ENCODE measurements around the gene DGKZ. TPM values are rescaled to one million over a fixed set of nuclear protein-coding genes. Genes with fewer than 3 reads are reported as not detected.

Gene DGKZ
- total RNA-seq, 1 experiment from 2014 or later, result 57.9 TPM

GRCh38 chr11:46334211-46334610, 13.1 kb upstream of the DGKZ start:
- intact Hi-C loops (cut with micrococcal nuclease), result no loop called here
- Mint-ChIP-seq H3K9me3 (ENCODE audit: unreplicated experiment) (no peaks in the 10 kb centered on the region), H3K36me3 (ENCODE audit: insufficient read depth, unreplicated experiment) (no peaks in the 10 kb centered on the region), H3K27ac (ENCODE audit: low read depth, unreplicated experiment) (no peak overlapping the region), H3K4me1 (ENCODE audit: insufficient read depth, unreplicated experiment) (peaks cover 35% of the 10 kb centered on the region), H3K27me3 (ENCODE audit: insufficient read depth, unreplicated experiment) (peaks cover 29% of the 10 kb centered on the region), H3K4me3 (ENCODE audit: unreplicated experiment) (no peak overlapping the region)
- TF ChIP-seq CTCF (IDR thresholded peaks at IDR 0.05; ENCODE audit: unreplicated experiment), result no peak
- BruUV-seq (replicated peaks), result no TSS peak
- POLR2A ChIA-PET, result no interaction called here
- no peak for DNase-seq (ENCODE audit: unreplicated experiment)
- CTCF ChIA-PET, result interaction anchor here (1.0 kb wide), 1 partner anchor 18 kb away, joined by 8 read pairs; no protein-coding TSS in a partner anchor

GRCh38 chr11:46335271-46335670, 12.0 kb upstream of the DGKZ start:
- peaks cover 43% of the 10 kb centered on the region for H3K4me1 Mint-ChIP-seq (ENCODE audit: insufficient read depth, unreplicated experiment)
- no peaks in the 10 kb centered on the region for H3K9me3 Mint-ChIP-seq (ENCODE audit: unreplicated experiment)
- ChIA-PET CTCF (interaction anchor here (0.8 to 1.7 kb wide), 2 partner anchors 9 to 20 kb away, joined by 3 to 4 read pairs; no protein-coding TSS in a partner anchor), POLR2A (interaction anchor here (1.8 kb wide), 1 partner anchor 92 kb away, joined by 4 read pairs; no protein-coding TSS in a partner anchor)
- no peaks in the 10 kb centered on the region for H3K36me3 Mint-ChIP-seq (ENCODE audit: insufficient read depth, unreplicated experiment)
- TF ChIP-seq CTCF (IDR thresholded peaks at IDR 0.05; ENCODE audit: unreplicated experiment), result no peak
- peaks cover 21% of the 10 kb centered on the region for H3K27me3 Mint-ChIP-seq (ENCODE audit: insufficient read depth, unreplicated experiment)
- no TSS peak for BruUV-seq (replicated peaks)
- H3K27ac Mint-ChIP-seq (ENCODE audit: low read depth, unreplicated experiment), result peak overlapping the region; percentile 64
- intact Hi-C loops (cut with micrococcal nuclease), result no loop called here
- no peak overlapping the region for H3K4me3 Mint-ChIP-seq (ENCODE audit: unreplicated experiment)
- no peak for DNase-seq (ENCODE audit: unreplicated experiment)

- DNase-seq (ENCODE audit: unreplicated experiment), result no peak
- H3K9me3 Mint-ChIP-seq (ENCODE audit: unreplicated experiment), result no peaks in the 10 kb centered on the region
- TF ChIP-seq CTCF (IDR thresholded peaks at IDR 0.05; ENCODE audit: unreplicated experiment), result no peak
- peak overlapping the region; percentile 54 for H3K27ac Mint-ChIP-seq (ENCODE audit: low read depth, unreplicated experiment)
- intact Hi-C loops (cut with micrococcal nuclease), result no loop called here
- no peaks in the 10 kb centered on the region for H3K36me3 Mint-ChIP-seq (ENCODE audit: insufficient read depth, unreplicated experiment)
- BruUV-seq (replicated peaks), result no TSS peak
- POLR2A ChIA-PET, result interaction anchor here (0.8 to 1.8 kb wide), 2 partner anchors 9 to 93 kb away, joined by 4 read pairs; no protein-coding TSS in a partner anchor
- CTCF ChIA-PET, result interaction anchor here (0.8 to 1.7 kb wide), 3 partner anchors 8 to 117 kb away, joined by 3 to 4 read pairs (median 3); no protein-coding TSS in a partner anchor
- peaks cover 13% of the 10 kb centered on the region for H3K27me3 Mint-ChIP-seq (ENCODE audit: insufficient read depth, unreplicated experiment)
- peaks cover 43% of the 10 kb centered on the region for H3K4me1 Mint-ChIP-seq (ENCODE audit: insufficient read depth, unreplicated experiment)
- H3K4me3 Mint-ChIP-seq (ENCODE audit: unreplicated experiment), result no peak overlapping the region
Measured at GRCh38 chr11:46335890-46336562, 11.2 kb upstream of the DGKZ start.

DNA sequence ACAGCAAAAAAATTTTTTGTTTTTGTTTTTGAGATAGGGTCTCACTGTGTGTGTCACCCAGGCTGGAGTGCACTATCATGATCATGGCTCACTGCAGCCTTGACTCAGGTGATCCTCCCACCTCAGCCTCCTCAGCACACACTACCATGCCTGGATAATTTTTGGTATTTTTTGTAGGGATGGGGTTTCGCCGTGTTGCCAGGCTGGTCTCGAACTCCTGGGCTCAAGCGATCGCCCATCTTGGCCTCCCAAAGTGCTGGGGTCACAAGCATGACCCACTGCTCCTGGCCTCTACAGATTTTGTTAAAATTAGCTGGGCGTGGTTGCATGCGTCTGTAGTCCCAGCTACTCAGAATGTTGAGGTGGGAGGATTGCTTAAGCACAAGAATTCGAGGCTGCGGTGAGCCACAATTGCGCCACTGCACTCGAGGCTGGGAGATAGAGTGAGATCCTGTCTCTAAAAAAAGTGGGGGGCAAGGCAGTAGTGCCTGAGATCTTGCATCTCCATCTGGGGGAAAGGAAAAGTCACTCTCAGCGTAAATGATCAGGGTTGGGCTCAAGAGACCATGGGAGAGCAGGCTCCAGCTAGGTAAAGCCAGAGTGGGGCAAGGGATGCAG, 10.6 kb upstream of the DGKZ start:
- no peaks in the 10 kb centered on the region for H3K9me3 Mint-ChIP-seq (ENCODE audit: unreplicated experiment)
- intact Hi-C loops (cut with micrococcal nuclease), result no loop called here
- H3K36me3 Mint-ChIP-seq (ENCODE audit: insufficient read depth, unreplicated experiment), result no peaks in the 10 kb centered on the region
- CTCF ChIA-PET, result interaction anchor here (0.8 to 1.7 kb wide), 3 partner anchors 11 to 117 kb away, joined by 3 to 4 read pairs (median 3); no protein-coding TSS in a partner anchor
- H3K4me1 Mint-ChIP-seq (ENCODE audit: insufficient read depth, unreplicated experiment), result peaks cover 43% of the 10 kb centered on the region
- H3K4me3 Mint-ChIP-seq (ENCODE audit: unreplicated experiment), result peak overlapping the region; percentile 19
- TF ChIP-seq CTCF (IDR thresholded peaks at IDR 0.05; ENCODE audit: unreplicated experiment), result no peak
- peaks cover 7% of the 10 kb centered on the region for H3K27me3 Mint-ChIP-seq (ENCODE audit: insufficient read depth, unreplicated experiment)
- peak overlapping the region; percentile 54 for H3K27ac Mint-ChIP-seq (ENCODE audit: low read depth, unreplicated experiment)
- DNase-seq (ENCODE audit: unreplicated experiment), result peak; percentile 91
- no TSS peak for BruUV-seq (replicated peaks)
- POLR2A ChIA-PET, result interaction anchor here (0.8 to 1.8 kb wide), 2 partner anchors 8 to 93 kb away, joined by 4 read pairs; no protein-coding TSS in a partner anchor

Data from MCF 10A (cell line).